OCI-LY7 (cell line): Measurements from ENCODE around the gene NCK2. TPM values are rescaled to one million over a fixed set of nuclear protein-coding genes. Genes with fewer than 3 reads are reported as not detected.

Experiments used
- BruUV-seq: library from RNA; stranded (reverse); fragments of 400-500 nt; replicated peaks from 2 replicates; lab custom pipeline; 2021; lab: Mats Ljungman, UMichigan
- CTCF ChIA-PET: fragments of 300-600 bp; sonication (Branson Sonifier 250); formaldehyde crosslinking; loops from one replicate; lab custom pipeline; 2022; ENCODE audit warnings: antibody characterized with exemption; ENCODE audit not compliant: unreplicated experiment; lab: Charles Lee
- POLR2A ChIA-PET: fragments of 300-600 bp; sonication (Branson Sonifier 250); formaldehyde crosslinking; loops from one replicate; lab custom pipeline; 2022; ENCODE audit warnings: antibody characterized with exemption; lab: Charles Lee
- DNase-seq: peaks from one replicate; pipeline ENCODE4 v3.0.0-alpha.2; 2015; ENCODE audit warnings: low spot score
- H2AFZ ChIP-seq: fragments of 200-600 bp; sonication (generic), shearing (Covaris generic); 2 replicates; pipeline ENCODE4 v1.6.1; 2014; ENCODE audit warnings: mild to moderate bottlenecking, antibody characterized with exemption, low read length, moderate library complexity
- H3K27ac ChIP-seq: fragments of 200-600 bp; sonication (generic); 2 replicates; pipeline ENCODE4 v1.5.1; 2014; ENCODE audit warnings: mixed run types, low read depth, mild to moderate bottlenecking, moderate library complexity, low read length, inconsistent platforms; ENCODE audit not compliant: poor library complexity, severe bottlenecking
- H3K36me3 ChIP-seq: fragments of 200-600 bp; sonication (generic); 2 replicates; pipeline ENCODE4 v1.6.1; 2014; ENCODE audit warnings: mild to moderate bottlenecking, antibody characterized with exemption, low read length, moderate library complexity, mixed read lengths; ENCODE audit not compliant: insufficient read depth
- H3K4me1 ChIP-seq: fragments of 200-600 bp; sonication (generic); 2 replicates; pipeline ENCODE4 v1.5.1; 2014; ENCODE audit warnings: mild to moderate bottlenecking, low read length; ENCODE audit not compliant: insufficient read depth, poor library complexity, severe bottlenecking
- H3K4me2 ChIP-seq: fragments of 200-600 bp; sonication (generic); 2 replicates; pipeline ENCODE4 v1.6.1; 2014; ENCODE audit warnings: mild to moderate bottlenecking, low read length
- H3K4me3 ChIP-seq: fragments of 200-600 bp; sonication (generic); 2 replicates; pipeline ENCODE4 v1.5.1; 2014; ENCODE audit warnings: mild to moderate bottlenecking, low read depth, low read length; ENCODE audit not compliant: poor library complexity, severe bottlenecking
- H3K79me2 ChIP-seq: fragments of 200-600 bp; sonication (generic); 2 replicates; pipeline ENCODE4 v1.6.1; 2016; ENCODE audit warnings: low read depth, mild to moderate bottlenecking, low read length, moderate library complexity, mixed read lengths; ENCODE audit not compliant: insufficient read depth
- H3K9me2 ChIP-seq: fragments of 200-600 bp; sonication (generic); 2 replicates; pipeline ENCODE4 v1.6.1; 2016; ENCODE audit warnings: mild to moderate bottlenecking, low read length, mixed read lengths; ENCODE audit not compliant: insufficient read depth
- H3K9me3 ChIP-seq: fragments of 200-600 bp; sonication (generic); 2 replicates; pipeline ENCODE4 v1.6.1; 2014; ENCODE audit warnings: mild to moderate bottlenecking, mixed run types, low read length, mixed read lengths
- H4K20me1 ChIP-seq: fragments of 200-600 bp; sonication (generic); 2 replicates; pipeline ENCODE4 v1.6.1; 2014; ENCODE audit warnings: mild to moderate bottlenecking, antibody characterized with exemption, low read length, moderate library complexity, mixed read lengths; ENCODE audit not compliant: insufficient read depth
- EZH2phosphoT487 ChIP-seq: fragments of 200-600 bp; sonication (generic); IDR thresholded peaks from 2 replicates; pipeline ENCODE4 v1.6.1; 2018; ENCODE audit warnings: low read depth, borderline replicate concordance, mild to moderate bottlenecking, mixed run types, antibody characterized with exemption, low read length, moderate library complexity, mixed read lengths
- intact Hi-C: fragments of 100-400 bp; cut with micrococcal nuclease; formaldehyde crosslinking; loops from one replicate; pipeline ENCODE4 v1.10.0; 2022; ENCODE audit not compliant: unreplicated experiment
- total RNA-seq, 2 experiments: library from RNA; depleted of rRNA in 1 of 2; stranded (reverse); fragments of >200 nt in 1 of 2; shearing (Covaris generic) in 1 of 2; gene quantifications; 2 replicates each; pipeline ENCODE4 v1.2.3, GENCODE V29; 2014 to 2022
- TF ChIP-seq, protein P1 (sequence below): fragments of 200-600 bp; sonication (generic); conservative IDR thresholded peaks from 2 replicates; pipeline ENCODE4 v1.5.1; 2014; ENCODE audit warnings: mild to moderate bottlenecking, antibody characterized with exemption, low read length, moderate library complexity, mixed read lengths

The NCK2 gene
- total RNA-seq, 2 experiments from 2014 or later = 23.4 to 34.2 TPM

DNA sequence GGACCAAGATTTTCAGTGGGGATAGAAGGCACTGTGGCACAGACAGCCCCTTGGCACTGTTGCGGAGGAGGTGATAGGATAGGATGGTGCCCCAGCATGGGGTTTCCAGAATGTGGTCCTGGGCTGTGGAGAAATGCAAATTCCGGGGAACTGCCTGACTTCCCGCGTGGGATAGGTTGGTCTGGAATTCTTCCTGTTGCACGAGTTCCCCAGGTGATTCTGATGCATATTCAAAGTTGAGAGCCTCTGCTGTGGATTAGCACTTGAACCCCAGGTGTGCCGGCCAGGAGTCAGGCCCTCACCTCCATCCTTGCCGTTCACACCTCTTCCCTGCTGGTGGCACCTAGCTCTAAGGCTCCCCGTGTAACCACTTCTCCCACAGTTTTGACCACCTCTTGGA is 15.5 kb downstream of the NCK2 start:
- H3K27ac ChIP-seq = no peak overlapping the region
- H3K4me3 ChIP-seq = no peak overlapping the region
- no peaks in the 10 kb centered on the region for H3K9me3 ChIP-seq
- no peaks in the 10 kb centered on the region for H3K9me2 ChIP-seq
- no peak overlapping the region for H3K4me2 ChIP-seq
- POLR2A ChIA-PET = no interaction called here
- no peak overlapping the region for H2AFZ ChIP-seq
- BruUV-seq = no TSS peak
- H3K4me1 ChIP-seq = peaks cover 12% of the 10 kb centered on the region
- peaks cover 5% of the 10 kb centered on the region; the same call in 1 of the 2 replicates for H3K79me2 ChIP-seq
- H4K20me1 ChIP-seq = no peaks in the 10 kb centered on the region; the same call in 1 of the 2 replicates
- TF ChIP-seq, protein P1, sequence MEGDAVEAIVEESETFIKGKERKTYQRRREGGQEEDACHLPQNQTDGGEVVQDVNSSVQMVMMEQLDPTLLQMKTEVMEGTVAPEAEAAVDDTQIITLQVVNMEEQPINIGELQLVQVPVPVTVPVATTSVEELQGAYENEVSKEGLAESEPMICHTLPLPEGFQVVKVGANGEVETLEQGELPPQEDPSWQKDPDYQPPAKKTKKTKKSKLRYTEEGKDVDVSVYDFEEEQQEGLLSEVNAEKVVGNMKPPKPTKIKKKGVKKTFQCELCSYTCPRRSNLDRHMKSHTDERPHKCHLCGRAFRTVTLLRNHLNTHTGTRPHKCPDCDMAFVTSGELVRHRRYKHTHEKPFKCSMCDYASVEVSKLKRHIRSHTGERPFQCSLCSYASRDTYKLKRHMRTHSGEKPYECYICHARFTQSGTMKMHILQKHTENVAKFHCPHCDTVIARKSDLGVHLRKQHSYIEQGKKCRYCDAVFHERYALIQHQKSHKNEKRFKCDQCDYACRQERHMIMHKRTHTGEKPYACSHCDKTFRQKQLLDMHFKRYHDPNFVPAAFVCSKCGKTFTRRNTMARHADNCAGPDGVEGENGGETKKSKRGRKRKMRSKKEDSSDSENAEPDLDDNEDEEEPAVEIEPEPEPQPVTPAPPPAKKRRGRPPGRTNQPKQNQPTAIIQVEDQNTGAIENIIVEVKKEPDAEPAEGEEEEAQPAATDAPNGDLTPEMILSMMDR = no peak
- no peak for TF ChIP-seq EZH2phosphoT487
- CTCF ChIA-PET = no interaction called here
- no peaks in the 10 kb centered on the region for H3K36me3 ChIP-seq
- intact Hi-C loops = no loop called here
- no peak for DNase-seq

DNA sequence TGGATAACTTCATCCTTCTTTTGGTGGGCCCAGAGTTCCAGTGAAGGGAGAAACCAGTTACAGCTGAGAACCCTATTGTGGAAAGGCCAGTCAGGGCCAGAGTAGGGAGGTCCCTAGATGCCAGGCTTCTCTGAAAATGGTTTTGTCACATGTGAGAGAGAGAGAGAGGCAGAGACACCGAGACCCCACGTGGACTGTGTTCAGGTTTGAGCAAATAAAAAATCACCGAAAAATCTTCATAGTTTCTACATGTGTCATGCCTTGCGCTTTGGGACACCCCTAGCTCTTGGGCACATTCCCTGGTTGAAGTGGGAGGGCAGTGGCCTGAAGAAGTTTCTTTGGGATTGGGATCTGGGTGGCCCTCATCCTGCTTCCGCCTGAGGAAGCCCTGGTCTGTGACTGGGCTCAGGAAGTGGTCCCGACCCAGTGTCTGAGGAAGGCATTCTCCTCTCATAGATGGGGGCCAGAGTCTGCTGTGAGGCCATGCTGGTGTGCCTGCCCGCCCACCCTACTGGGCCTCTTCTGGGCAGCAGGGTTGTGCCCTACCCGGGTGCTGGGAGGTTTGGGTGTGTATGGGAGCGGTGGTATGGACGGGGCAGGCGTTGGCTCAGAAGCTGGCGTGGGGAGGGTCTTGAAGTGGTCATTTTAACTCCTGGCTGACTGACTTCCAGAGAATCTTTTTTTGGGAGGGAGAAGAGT is 16.1 kb downstream of the NCK2 start:
- no TSS peak for BruUV-seq
- Histone ChIP-seq H3K9me3 (no peaks in the 10 kb centered on the region), H3K9me2 (no peaks in the 10 kb centered on the region), H3K4me1 (peaks cover 6% of the 10 kb centered on the region), H2AFZ (no peak overlapping the region), H3K27ac (no peak overlapping the region), H3K79me2 (no peaks in the 10 kb centered on the region; the same call in 1 of the 2 replicates), H3K36me3 (no peaks in the 10 kb centered on the region), H3K4me2 (no peak overlapping the region), H4K20me1 (no peaks in the 10 kb centered on the region; the same call in 1 of the 2 replicates), H3K4me3 (no peak overlapping the region)
- TF ChIP-seq, protein P1 = no peak
- no peak for TF ChIP-seq EZH2phosphoT487
- ChIA-PET CTCF (no interaction called here), POLR2A (no interaction called here)
- intact Hi-C loops = no loop called here
- no peak for DNase-seq

DNA sequence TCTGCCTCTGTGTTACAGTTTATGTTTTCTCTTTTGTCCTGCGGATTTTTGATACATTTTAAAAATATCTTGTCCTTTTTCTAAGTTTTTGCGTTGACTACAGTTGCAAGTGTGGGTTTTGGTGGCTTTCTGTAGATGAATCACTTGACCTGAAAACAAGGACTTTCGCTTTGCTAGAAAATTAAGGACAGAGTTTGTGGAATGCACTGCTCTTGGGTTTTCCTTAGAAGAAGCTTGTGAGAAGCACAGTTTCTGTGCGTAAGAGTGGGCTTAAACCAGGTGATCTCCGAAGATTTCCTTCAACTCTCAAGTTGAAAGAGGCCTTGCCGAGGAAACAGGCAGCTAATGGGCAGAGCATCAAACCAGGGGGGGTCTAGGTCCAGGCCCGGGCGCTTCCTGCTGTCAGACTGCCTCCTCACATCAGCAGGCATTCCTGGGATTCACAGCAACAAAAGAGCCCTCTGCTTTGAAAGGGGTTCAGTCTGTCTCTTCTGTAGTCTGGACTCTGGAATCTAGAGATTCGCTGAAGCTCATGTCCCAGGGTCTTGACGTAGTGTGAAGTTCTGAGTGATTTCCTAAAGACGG is 17.3 kb downstream of the NCK2 start:
- TF ChIP-seq, protein P1 = no peak
- no peak for TF ChIP-seq EZH2phosphoT487
- ChIA-PET POLR2A (interaction anchor here (0.6 kb wide), 1 partner anchor 83 kb away, joined by 3 read pairs; no protein-coding TSS in a partner anchor), CTCF (no interaction called here)
- H2AFZ ChIP-seq = no peak overlapping the region
- no peaks in the 10 kb centered on the region for H3K36me3 ChIP-seq
- intact Hi-C loops = no loop called here
- no peak for DNase-seq
- no peaks in the 10 kb centered on the region for H3K9me3 ChIP-seq
- H3K27ac ChIP-seq = no peak overlapping the region
- H4K20me1 ChIP-seq = no peaks in the 10 kb centered on the region; the same call in 1 of the 2 replicates
- no peaks in the 10 kb centered on the region for H3K9me2 ChIP-seq
- no TSS peak for BruUV-seq
- H3K4me1 ChIP-seq = no peaks in the 10 kb centered on the region
- H3K79me2 ChIP-seq = no peaks in the 10 kb centered on the region
- H3K4me3 ChIP-seq = no peak overlapping the region
- no peak overlapping the region for H3K4me2 ChIP-seq
